Colonic mucosa (tissue), 4 donors: ENCODE data around the gene KDM1A. TPM values are rescaled to one million over a fixed set of nuclear protein-coding genes. Genes with fewer than 3 reads are reported as not detected.
A peak's percentile ranks its signal among the peaks of the same experiment; 100 is the strongest.
"Not testable (repeated sequence)": the region's sequence is repeated elsewhere in the genome, so short reads cannot be mapped to it uniquely, and the experiment has no call there.

Experiments
- DNase-seq: peaks from one replicate; pipeline ENCODE4 v3.0.0-alpha.2; 2020
- H3K27ac ChIP-seq: fragments of 200-600 bp; one replicate; pipeline ENCODE4 v1.8.0; 2021
- H3K27me3 ChIP-seq: fragments of 200-600 bp; one replicate; pipeline ENCODE4 v1.8.0; 2021
- H3K36me3 ChIP-seq: fragments of 200-600 bp; one replicate; pipeline ENCODE4 v1.8.0; 2021
- H3K4me1 ChIP-seq: fragments of 200-600 bp; one replicate; pipeline ENCODE4 v1.8.0; 2021; ENCODE audit warnings: mild to moderate bottlenecking
- H3K4me3 ChIP-seq: fragments of 200-600 bp; one replicate; pipeline ENCODE4 v1.8.0; 2021
- H3K9ac ChIP-seq, 2 donors: one replicate each; pipeline ENCODE4 v1.7.0; 2013; ENCODE audit warnings: control low read depth in 2 of 2, low read depth in 2 of 2, low read length in 2 of 2
- H3K9me3 ChIP-seq: fragments of 200-600 bp; one replicate; pipeline ENCODE4 v1.8.0; 2021
- CTCF ChIP-seq: fragments of 200-600 bp; IDR thresholded peaks from one replicate; pipeline ENCODE4 v1.8.0; 2022; ENCODE audit warnings: antibody characterized with exemption, mild to moderate bottlenecking
- intact Hi-C: fragments of 100-400 bp; cut with DNase I; formaldehyde crosslinking; loops from one replicate; pipeline ENCODE4 v1.14.1; 2022
- total RNA-seq, 2 donors: library from RNA; stranded (reverse); fragmentation: NEBNext Ultra II Directional in 1 of 2; extraction: Animal tissue kit (Norgen Biotek cat#: 25700) in 1 of 2; gene quantifications; one replicate each; pipeline ENCODE4 v1.2.1, GENCODE V29; 2021
- donor health status: healthy.
- donor health status: DM: no; HTN: no; CAD: no.
- donor health status: DM: no; HTN: no; CAD: no.

KDM1A gene
- total RNA-seq, 2 donors from 2014 or later: 59.2 to 72.6 TPM

- no peak for DNase-seq
- Histone ChIP-seq H3K27me3 (no peaks in the 10 kb centered on the region), H3K4me3 (no peak overlapping the region), H3K27ac (no peak overlapping the region), H3K9ac (no peak overlapping the region), H3K9me3 (no peaks in the 10 kb centered on the region), H3K36me3 (no peaks in the 10 kb centered on the region), H3K4me1 (no peaks in the 10 kb centered on the region)
- intact Hi-C loops: loop anchor here (5.0 to 10.0 kb wide), 2 partner anchors 119 to 212 kb away; no protein-coding TSS in a partner anchor
- no peak for TF ChIP-seq CTCF
Observed at GRCh38 chr1:22975694-22976093, 43.6 kb upstream of the KDM1A start.

GRCh38 chr1:22976127-22976460 lies 43.2 kb upstream of the KDM1A start:
- no peaks in the 10 kb centered on the region for H3K27me3 ChIP-seq
- no peaks in the 10 kb centered on the region for H3K36me3 ChIP-seq
- no peak for TF ChIP-seq CTCF
- intact Hi-C loops: loop anchor here (5.0 to 10.0 kb wide), 2 partner anchors 119 to 211 kb away; no protein-coding TSS in a partner anchor
- no peaks in the 10 kb centered on the region for H3K4me1 ChIP-seq
- H3K9ac ChIP-seq: no peak overlapping the region
- no peaks in the 10 kb centered on the region for H3K9me3 ChIP-seq
- DNase-seq: no peak
- no peak overlapping the region for H3K27ac ChIP-seq
- H3K4me3 ChIP-seq: no peak overlapping the region

- no peaks in the 10 kb centered on the region for H3K36me3 ChIP-seq
- H3K9me3 ChIP-seq: no peaks in the 10 kb centered on the region
- no peak overlapping the region for H3K9ac ChIP-seq
- H3K4me3 ChIP-seq: no peak overlapping the region
- peak; percentile 64 for TF ChIP-seq CTCF
- H3K27me3 ChIP-seq: no peaks in the 10 kb centered on the region
- no peak overlapping the region for H3K27ac ChIP-seq
- intact Hi-C loops: loop anchor here (5.0 to 10.0 kb wide), 2 partner anchors 118 to 211 kb away; no protein-coding TSS in a partner anchor
- peak; percentile 71 for DNase-seq
- no peaks in the 10 kb centered on the region for H3K4me1 ChIP-seq
Observed at GRCh38 chr1:22976461-22977243, 42.6 kb upstream of the KDM1A start.

GRCh38 chr1:22978299-22978698 lies 41.0 kb upstream of the KDM1A start:
- Histone ChIP-seq H3K27ac (no peak overlapping the region), H3K4me3 (no peak overlapping the region), H3K9me3 (no peaks in the 10 kb centered on the region), H3K36me3 (no peaks in the 10 kb centered on the region), H3K9ac (no peak overlapping the region), H3K27me3 (no peaks in the 10 kb centered on the region), H3K4me1 (no peaks in the 10 kb centered on the region)
- no peak for TF ChIP-seq CTCF
- DNase-seq: no peak
- intact Hi-C loops: loop anchor here (5.0 to 10.0 kb wide), 2 partner anchors 117 to 209 kb away; no protein-coding TSS in a partner anchor

GRCh38 chr1:22980471-22980790 lies 38.8 kb upstream of the KDM1A start:
- H3K4me1 ChIP-seq, H3K9me3 ChIP-seq, H3K27ac ChIP-seq, H3K36me3 ChIP-seq, intact Hi-C loops, H3K4me3 ChIP-seq, H3K9ac ChIP-seq, DNase-seq, H3K27me3 ChIP-seq: not testable (repeated sequence)

GRCh38 chr1:22983944-22984343 lies 35.3 kb upstream of the KDM1A start:
- H3K36me3 ChIP-seq: no peaks in the 10 kb centered on the region
- no peak overlapping the region for H3K9ac ChIP-seq
- H3K4me1 ChIP-seq: no peaks in the 10 kb centered on the region
- H3K4me3 ChIP-seq: no peak overlapping the region
- DNase-seq: no peak
- no peaks in the 10 kb centered on the region for H3K9me3 ChIP-seq
- H3K27me3 ChIP-seq: no peaks in the 10 kb centered on the region
- intact Hi-C loops: no loop called here
- TF ChIP-seq CTCF: no peak
- no peak overlapping the region for H3K27ac ChIP-seq

- H3K27me3 ChIP-seq, H3K27ac ChIP-seq, H3K36me3 ChIP-seq, H3K9ac ChIP-seq, intact Hi-C loops, H3K4me3 ChIP-seq, DNase-seq, H3K4me1 ChIP-seq, H3K9me3 ChIP-seq: not testable (repeated sequence)
Observed at GRCh38 chr1:22992384-22992783, 26.9 kb upstream of the KDM1A start.

GRCh38 chr1:22993220-22993795 lies 26.0 kb upstream of the KDM1A start:
- H3K36me3 ChIP-seq, intact Hi-C loops, DNase-seq, H3K27me3 ChIP-seq, H3K9me3 ChIP-seq, H3K4me3 ChIP-seq, H3K27ac ChIP-seq, H3K9ac ChIP-seq, H3K4me1 ChIP-seq: not testable (repeated sequence)
